T-helper 1 cell treated with Interleukin-12 subunit alpha and Interleukin-12 subunit beta and Interleukin-4 antibody, amounts not matched to agents 30 ng/mL and 1 ng/mL, for 36 hours (primary cell): ENCODE measurements around the gene BPIFA3. TPM values are rescaled to one million over a fixed set of nuclear protein-coding genes. Genes with fewer than 3 reads are reported as not detected.

ENCODE experiments used
- intact Hi-C: fragments of 100-400 bp; cut with micrococcal nuclease; formaldehyde crosslinking; loops from one replicate; pipeline ENCODE4 v1.15.1; 2024
- total RNA-seq: library from RNA; stranded (reverse); gene quantifications from 2 replicates; pipeline ENCODE4 v1.2.3, GENCODE V29; 2022

BPIFA3 gene
- total RNA-seq, 1 donor from 2014 or later: not detected

GRCh38 chr20:33259371-33259770 lies 42.2 kb downstream of the BPIFA3 start:
- intact Hi-C loops: no loop called here

- intact Hi-C loops: no loop called here
Measured at GRCh38 chr20:33261465-33261864, 44.3 kb downstream of the BPIFA3 start.

- intact Hi-C loops: no loop called here
Measured at GRCh38 chr20:33262658-33263065, 45.5 kb downstream of the BPIFA3 start.

- intact Hi-C loops: no loop called here
Measured at GRCh38 chr20:33263784-33264183, 46.6 kb downstream of the BPIFA3 start.

GRCh38 chr20:33267701-33268100 lies 50.5 kb downstream of the BPIFA3 start:
- intact Hi-C loops: no loop called here

- intact Hi-C loops: no loop called here
Measured at GRCh38 chr20:33272155-33272873, 55.2 kb downstream of the BPIFA3 start.

GRCh38 chr20:33273117-33273851 lies 56.1 kb downstream of the BPIFA3 start:
- intact Hi-C loops: no loop called here

GRCh38 chr20:33275215-33275614 lies 58.1 kb downstream of the BPIFA3 start:
- intact Hi-C loops: no loop called here

- intact Hi-C loops: no loop called here
Measured at GRCh38 chr20:33275871-33276270, 58.7 kb downstream of the BPIFA3 start.

- intact Hi-C loops: no loop called here
Measured at GRCh38 chr20:33276303-33277113, 59.4 kb downstream of the BPIFA3 start.

Other genes with a start within 250 kb of the BPIFA3 start
- gene SUN5, start 212.9 kb upstream of the BPIFA3 start, total RNA-seq: not detected in 2 replicates
- not detected in 2 replicates for gene BPIFB2, start 209.6 kb upstream of the BPIFA3 start, total RNA-seq
- not detected in 2 replicates for gene BPIFB6, start 185.7 kb upstream of the BPIFA3 start, total RNA-seq
- not detected in 2 replicates for gene BPIFB3, start 163.4 kb upstream of the BPIFA3 start, total RNA-seq
- gene BPIFB4, start 137.7 kb upstream of the BPIFA3 start, total RNA-seq: not detected in 2 replicates
- gene BPIFA2, start 49.2 kb upstream of the BPIFA3 start, total RNA-seq: not detected in 2 replicates
- gene BPIFA1, start 18.6 kb downstream of the BPIFA3 start, total RNA-seq: not detected in 2 replicates
- not detected in 2 replicates for gene BPIFB1, start 65.9 kb downstream of the BPIFA3 start, total RNA-seq
- gene CDK5RAP1, start 184.2 kb downstream of the BPIFA3 start, total RNA-seq: 39.0 and 42.5 TPM in 2 replicates
- gene SNTA1, start 226.4 kb downstream of the BPIFA3 start, total RNA-seq: 1.3 and 1.4 TPM in 2 replicates